ENCODE measurements around the gene CARD14. TPM values are rescaled to one million over a fixed set of nuclear protein-coding genes. Genes with fewer than 3 reads are reported as not detected.

CARD14 gene
- total RNA-seq, 1 experiment from 2014 or later: 0.24 TPM

GRCh38 chr17:80133626-80133970 lies 36.2 kb upstream of the CARD14 start:
- Histone ChIP-seq H4K20me1 (ENCODE audit: control insufficient read depth, insufficient read depth, insufficient read length) (no peaks in the 10 kb centered on the region), H2BK20ac (ENCODE audit: low read depth, low read length, poor library complexity, severe bottlenecking) (no peak overlapping the region), H3K14ac (ENCODE audit: insufficient read depth, low read length) (no peak overlapping the region), H3K79me2 (ENCODE audit: insufficient read depth, low read length) (no peaks in the 10 kb centered on the region), H3K23me2 (ENCODE audit: insufficient read length, low read depth, low read length, poor library complexity, severe bottlenecking) (no peaks in the 10 kb centered on the region), H2BK15ac (ENCODE audit: low read depth, low read length) (no peak overlapping the region), H3K27me3 (ENCODE audit: insufficient read depth, low read length) (no peaks in the 10 kb centered on the region), H3K56ac (ENCODE audit: insufficient read length, low read depth, low read length) (no peak overlapping the region), H3K18ac (ENCODE audit: insufficient read length, low read depth, low read length) (no peak overlapping the region), H3K4me2 (ENCODE audit: insufficient read depth, insufficient read length, low read length) (no peak overlapping the region), H2BK120ac (ENCODE audit: low read depth, low read length, poor library complexity, severe bottlenecking) (no peak overlapping the region), H4K5ac (ENCODE audit: insufficient read length, low read depth, low read length) (no peak overlapping the region), H4K8ac (replicated peaks; ENCODE audit: insufficient read length, low read depth, low read length) (no peak overlapping the region), H4K91ac (ENCODE audit: insufficient read length, low read depth, low read length) (no peak overlapping the region), H2BK5ac (ENCODE audit: insufficient read length, low read length) (no peak overlapping the region), H2AFZ (ENCODE audit: low read length) (no peak overlapping the region), H3K79me1 (ENCODE audit: insufficient read depth, low read depth, low read length, poor library complexity, severe bottlenecking) (no peaks in the 10 kb centered on the region), H3K9ac (ENCODE audit: extremely low read depth, insufficient read length, low read length) (no peak overlapping the region), H3K23ac (ENCODE audit: insufficient read length, low read depth, low read length) (no peak overlapping the region), H3K4me1 (ENCODE audit: insufficient read depth, low read length) (no peaks in the 10 kb centered on the region; the same call in 1 of the 2 replicates), H3K27ac (ENCODE audit: insufficient read length, low read depth, low read length) (no peak overlapping the region), H2BK12ac (ENCODE audit: insufficient read length, low read depth, low read length) (no peak overlapping the region), H3T11ph (ENCODE audit: low read length) (no peak overlapping the region), H3K9me3 (ENCODE audit: control insufficient read depth, low read depth, low read length) (no peaks in the 10 kb centered on the region), H2AK5ac (ENCODE audit: insufficient read length, low read length) (no peak overlapping the region), H3K4ac (ENCODE audit: low read depth, low read length) (no peak overlapping the region)
- H3K27ac Mint-ChIP-seq: peak overlapping the region in 1 of 3 experiments; percentile 62; a peak in 2 of 7 replicates
- H3K4me3 Mint-ChIP-seq: no peak overlapping the region
- peaks cover 39 to 61% (median 59%) of the 10 kb centered on the region in 3 experiments for H3K36me3 Mint-ChIP-seq (ENCODE audit: insufficient read depth in 1 of 3, low read depth in 3 of 3)
- TF ChIP-seq CTCF (conservative IDR thresholded peaks at IDR 0.05): no peak
- no peaks in the 10 kb centered on the region for H3K9me3 Mint-ChIP-seq
- no peaks in the 10 kb centered on the region for H3K27me3 Mint-ChIP-seq (ENCODE audit: low read depth)
- peak; percentile 29 for DNase-seq
- WGBS (ENCODE audit: extremely low coverage, insufficient read length, low lambda C conversion rate): no CpG with 5 or more reads among the region's 6 CpGs
- H3K4me1 Mint-ChIP-seq: peaks cover 12 to 15% of the 10 kb centered on the region in 2 experiments
